IMR-90 (cell line): Measurements from ENCODE around the gene GABRB2. TPM values are rescaled to one million over a fixed set of nuclear protein-coding genes. Genes with fewer than 3 reads are reported as not detected.

ENCODE experiments used
- ATAC-seq: fragments of 200-7000 bp; cut with Tn5 transposase; 2 replicates; pipeline ENCODE4 v1.9.1; 2020; ENCODE audit warnings: low read depth, mild to moderate bottlenecking, moderate library complexity
- BruUV-seq: library from RNA; stranded (reverse); fragments of 400-500 nt; replicated peaks from 2 replicates; lab custom pipeline; 2021; lab: Mats Ljungman, UMichigan
- CTCF ChIA-PET: fragments of 300-600 bp; formaldehyde crosslinking; extraction: SDS; loops from one replicate; lab custom pipeline; 2021; ENCODE audit warnings: antibody characterized with exemption; lab: Yijun Ruan, JAX
- POLR2A ChIA-PET: fragments of 300-600 bp; sonication (Branson Sonifier 250); formaldehyde crosslinking; loops from one replicate; lab custom pipeline; 2022; ENCODE audit warnings: antibody characterized with exemption; ENCODE audit not compliant: unreplicated experiment; lab: Charles Lee
- DNase-seq: peaks from one replicate; pipeline ENCODE4 v3.0.0; 2013
- H2AFZ ChIP-seq: replicated peaks from 2 replicates; pipeline ENCODE3; 2013; ENCODE audit warnings: low read length, mild to moderate bottlenecking; ENCODE audit not compliant: poor library complexity
- H2AK5ac ChIP-seq: 2 replicates; pipeline ENCODE4 v1.6.1; 2013; ENCODE audit warnings: low read depth, low read length, inconsistent platforms
- H2AK9ac ChIP-seq: replicated peaks from 2 replicates; pipeline ENCODE3; 2013; ENCODE audit warnings: mild to moderate bottlenecking, low read depth, low read length, moderate library complexity; ENCODE audit not compliant: poor library complexity
- H2BK120ac ChIP-seq: 2 replicates; pipeline ENCODE4 v1.6.1; 2013; ENCODE audit warnings: low read depth, low read length, inconsistent platforms
- H2BK15ac ChIP-seq: 3 replicates; pipeline ENCODE4 v1.6.1; 2013; ENCODE audit warnings: low read depth, low read length, inconsistent platforms
- H2BK20ac ChIP-seq: 2 replicates; pipeline ENCODE4 v1.6.1; 2013; ENCODE audit warnings: low read depth, mild to moderate bottlenecking, inconsistent platforms, low read length, moderate library complexity
- H2BK5ac ChIP-seq: 2 replicates; pipeline ENCODE4 v1.6.1; 2013; ENCODE audit warnings: mild to moderate bottlenecking, low read depth, low read length, inconsistent platforms; ENCODE audit not compliant: poor library complexity, severe bottlenecking
- H3K14ac ChIP-seq: replicated peaks from 2 replicates; pipeline ENCODE4 v1.6.1; 2013; ENCODE audit warnings: low read depth, low read length, inconsistent platforms
- H3K18ac ChIP-seq: 2 replicates; pipeline ENCODE4 v1.6.1; 2013; ENCODE audit warnings: low read depth, low read length, control low read depth
- H3K23ac ChIP-seq: 2 replicates; pipeline ENCODE4 v1.6.1; 2013; ENCODE audit warnings: low read depth, low read length, inconsistent platforms
- H3K27ac ChIP-seq: 2 replicates; pipeline ENCODE4 v1.5.1; 2013; ENCODE audit warnings: mild to moderate bottlenecking, control low read depth, low read length; ENCODE audit not compliant: insufficient read depth
- H3K27me3 ChIP-seq: 2 replicates; pipeline ENCODE4 v1.6.1; 2013; ENCODE audit warnings: low read length; ENCODE audit not compliant: control insufficient read depth, insufficient read depth
- H3K36me3 ChIP-seq: 2 replicates; pipeline ENCODE4 v1.6.1; 2013; ENCODE audit warnings: low read length, mixed read lengths; ENCODE audit not compliant: control insufficient read depth, insufficient read depth
- H3K4ac ChIP-seq: 2 replicates; pipeline ENCODE4 v1.6.1; 2013; ENCODE audit warnings: low read depth, low read length, inconsistent platforms
- H3K4me1 ChIP-seq: 2 replicates; pipeline ENCODE4 v1.6.1; 2013; ENCODE audit warnings: low read length, mixed read lengths; ENCODE audit not compliant: control insufficient read depth, insufficient read depth
- H3K4me2 ChIP-seq: 2 replicates; pipeline ENCODE4 v1.6.1; 2013; ENCODE audit warnings: low read depth, mild to moderate bottlenecking, control low read depth, low read length, moderate library complexity
- H3K4me3 ChIP-seq: 2 replicates; pipeline ENCODE4 v1.5.1; 2013; ENCODE audit warnings: low read depth, mild to moderate bottlenecking, control low read depth, low read length, moderate library complexity; ENCODE audit not compliant: insufficient read depth
- H3K56ac ChIP-seq: 2 replicates; pipeline ENCODE4 v1.6.1; 2013; ENCODE audit warnings: low read length, inconsistent platforms; ENCODE audit not compliant: insufficient read depth; ENCODE audit errors: extremely low read depth
- H3K79me1 ChIP-seq, 2 experiments: 2 replicates each; pipeline ENCODE4 v1.6.1; 2013; ENCODE audit warnings: low read length in 2 of 2, inconsistent platforms in 1 of 2, low read depth in 1 of 2
- H3K9ac ChIP-seq: 2 replicates; pipeline ENCODE4 v1.6.1; 2013; ENCODE audit warnings: low read depth, low read length, control low read depth
- H3K9me1 ChIP-seq: 2 replicates; pipeline ENCODE4 v1.6.1; 2013; ENCODE audit warnings: low read length, inconsistent platforms; ENCODE audit not compliant: insufficient read depth
- H3K9me3 ChIP-seq: 2 replicates; pipeline ENCODE4 v1.6.1; 2013; ENCODE audit warnings: low read length; ENCODE audit not compliant: control insufficient read depth, insufficient read depth
- H4K20me1 ChIP-seq: 2 replicates; pipeline ENCODE4 v1.6.1; 2013; ENCODE audit warnings: low read length, inconsistent platforms; ENCODE audit not compliant: insufficient read depth
- H4K5ac ChIP-seq: 2 replicates; pipeline ENCODE4 v1.6.1; 2013; ENCODE audit warnings: mild to moderate bottlenecking, low read depth, low read length, control low read depth
- H4K8ac ChIP-seq, 2 experiments: 2 replicates each; pipeline ENCODE4 v1.6.1; 2013; ENCODE audit warnings: low read depth in 2 of 2, low read length in 2 of 2, control low read depth in 1 of 2, inconsistent platforms in 1 of 2
- H4K91ac ChIP-seq: 2 replicates; pipeline ENCODE4 v1.6.1; 2013; ENCODE audit warnings: low read depth, low read length, inconsistent platforms; ENCODE audit not compliant: insufficient read depth
- BHLHE40 ChIP-seq: fragments of 150-350 bp; IDR thresholded peaks from 2 replicates; pipeline ENCODE4 v1.6.1; 2016; ENCODE audit warnings: mild to moderate bottlenecking, low read depth, low read length
- CEBPB ChIP-seq: IDR thresholded peaks from 2 replicates; pipeline ENCODE4 v1.6.1; 2012; ENCODE audit warnings: low read depth, low read length, improper control_type of control experiment
- CHD1 ChIP-seq: IDR thresholded peaks from 2 replicates; pipeline ENCODE4 v1.6.1; 2012; ENCODE audit warnings: low read depth, low read length, improper control_type of control experiment
- ELK1 ChIP-seq: fragments of 150-350 bp; IDR thresholded peaks from 2 replicates; pipeline ENCODE4 v1.6.1; 2016; ENCODE audit warnings: low read depth, mild to moderate bottlenecking, low read length, moderate library complexity, borderline replicate concordance
- MAFK ChIP-seq: IDR thresholded peaks from 2 replicates; pipeline ENCODE4 v1.6.1; 2012; ENCODE audit warnings: low read depth, low read length, improper control_type of control experiment
- MAZ ChIP-seq: IDR thresholded peaks from 2 replicates; pipeline ENCODE4 v1.6.1; 2012; ENCODE audit warnings: low read depth, mild to moderate bottlenecking, low read length, improper control_type of control experiment, moderate library complexity, borderline replicate concordance
- MXI1 ChIP-seq: IDR thresholded peaks from 2 replicates; pipeline ENCODE4 v1.6.1; 2012; ENCODE audit warnings: low read depth, mild to moderate bottlenecking, low read length, moderate library complexity, borderline replicate concordance
- POLR2A ChIP-seq: IDR thresholded peaks from 2 replicates; pipeline ENCODE4 v1.6.1; 2012; ENCODE audit warnings: mild to moderate bottlenecking, low read depth, low read length
- RAD21 ChIP-seq: IDR thresholded peaks from 2 replicates; pipeline ENCODE4 v1.6.1; 2012; ENCODE audit warnings: low read length, improper control_type of control experiment
- RCOR1 ChIP-seq: IDR thresholded peaks from 2 replicates; pipeline ENCODE4 v1.6.1; 2012; ENCODE audit warnings: mild to moderate bottlenecking, low read length, improper control_type of control experiment; ENCODE audit not compliant: insufficient replicate concordance
- SMC3 ChIP-seq: fragments of 150-350 bp; IDR thresholded peaks from 2 replicates; pipeline ENCODE4 v1.6.1; 2016; ENCODE audit warnings: low read depth, mild to moderate bottlenecking, antibody characterized with exemption, low read length, moderate library complexity
- WGBS, 2 experiments: methylation state at CpG; one replicate each; pipeline versions ENCODE4 v1.1.5 to v1.1.7; 2013; ENCODE audit warnings: missing lambda C conversion rate in 2 of 2; ENCODE audit not compliant: insufficient read length in 1 of 2; ENCODE audit errors: extremely low coverage in 2 of 2; 5-methylcytosine and 5-hydroxymethylcytosine counted together
- dilution Hi-C: fragments of 300-500 bp; cut with HindIII; formaldehyde crosslinking; loops from one replicate; pipeline ENCODE4 v1.14.3; 2018; ENCODE audit warnings: low sequenced_read_pairs; ENCODE audit not compliant: unreplicated experiment
- in situ Hi-C: fragments of 300-500 bp; cut with MboI; formaldehyde crosslinking; loops from 3 replicates; pipeline ENCODE4 v1.14.3; 2019; ENCODE audit warnings: low sequenced_read_pairs, inconsistent platforms, mixed read lengths
- intact Hi-C: fragments of 100-400 bp; cut with micrococcal nuclease; formaldehyde crosslinking; loops from 2 replicates; pipeline ENCODE4 v1.10.0; 2022
- polyA plus RNA-seq, 3 experiments: library from polyadenylated mRNA; depleted of rRNA; stranded (reverse); fragments of >200 nt; gene quantifications; 2 replicates each; pipeline ENCODE4 v1.2.3, GENCODE V29; 2012; ENCODE audit warnings: low replicate concordance in 1 of 3
- total RNA-seq: library from RNA; depleted of rRNA; stranded (reverse); fragments of >200 nt; gene quantifications from 2 replicates; pipeline ENCODE4 v1.2.3, GENCODE V29; 2012
- TF ChIP-seq, protein P1 (sequence below): fragments of 150-350 bp; IDR thresholded peaks from 2 replicates; pipeline ENCODE4 v1.6.1; 2017; ENCODE audit warnings: mild to moderate bottlenecking, antibody characterized with exemption, low read length, low read depth

Gene GABRB2
- total and polyA plus RNA-seq, 2 of the 4 experiments (the other 2 are of a cell fraction) = not detected

GRCh38 chr5:161283296-161283695, 263.2 kb downstream of the GABRB2 start:
- Histone ChIP-seq H3K27me3 (no peaks in the 10 kb centered on the region), H2BK15ac (no peak overlapping the region), H3K27ac (no peak overlapping the region), H2AK9ac (no peak overlapping the region), H3K79me1 (no peaks in the 10 kb centered on the region), H2AK5ac (no peak overlapping the region), H3K36me3 (no peaks in the 10 kb centered on the region), H3K4me1 (no peaks in the 10 kb centered on the region), H3K14ac (no peak overlapping the region), H2BK120ac (no peak overlapping the region), H4K91ac (no peak overlapping the region), H3K56ac (no peak overlapping the region), H4K20me1 (no peaks in the 10 kb centered on the region), H3K4me3 (no peak overlapping the region), H4K5ac (no peak overlapping the region), H3K4ac (no peak overlapping the region), H3K9me1 (no peaks in the 10 kb centered on the region), H3K23ac (no peak overlapping the region), H3K4me2 (no peak overlapping the region), H2BK5ac (no peak overlapping the region), H4K8ac (no peak overlapping the region), H2AFZ (no peak overlapping the region), H3K9me3 (peaks cover 20% of the 10 kb centered on the region), H3K9ac (no peak overlapping the region), H3K18ac (no peak overlapping the region), H2BK20ac (no peak overlapping the region)
- intact Hi-C loops (no loop called here), in situ Hi-C loops (no loop called here), dilution Hi-C loops (no loop called here)
- DNase-seq (no peak), ATAC-seq (no peak)
- no CpG with 5 or more reads among the region's 1 CpG for WGBS, 2 experiments
- no TSS peak for BruUV-seq
- ChIA-PET POLR2A (no interaction called here), CTCF (no interaction called here)
- TF ChIP-seq MXI1 = no peak
- TF ChIP-seq, protein P1, sequence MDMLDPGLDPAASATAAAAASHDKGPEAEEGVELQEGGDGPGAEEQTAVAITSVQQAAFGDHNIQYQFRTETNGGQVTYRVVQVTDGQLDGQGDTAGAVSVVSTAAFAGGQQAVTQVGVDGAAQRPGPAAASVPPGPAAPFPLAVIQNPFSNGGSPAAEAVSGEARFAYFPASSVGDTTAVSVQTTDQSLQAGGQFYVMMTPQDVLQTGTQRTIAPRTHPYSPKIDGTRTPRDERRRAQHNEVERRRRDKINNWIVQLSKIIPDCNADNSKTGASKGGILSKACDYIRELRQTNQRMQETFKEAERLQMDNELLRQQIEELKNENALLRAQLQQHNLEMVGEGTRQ = no peak
- no peak for TF ChIP-seq POLR2A
- no peak for TF ChIP-seq SMC3
- no peak for TF ChIP-seq BHLHE40
- no peak for TF ChIP-seq CEBPB
- no peak for TF ChIP-seq RCOR1
- TF ChIP-seq MAZ = no peak
- TF ChIP-seq MAFK = no peak
- TF ChIP-seq ELK1 = no peak
- TF ChIP-seq CHD1 = no peak
- TF ChIP-seq RAD21 = no peak
